Gastrocnemius medialis (tissue), 4 donors: ENCODE measurements around the gene GPATCH1. TPM values are rescaled to one million over a fixed set of nuclear protein-coding genes. Genes with fewer than 3 reads are reported as not detected.
A peak's percentile ranks its signal among the peaks of the same experiment; 100 is the strongest.

Experiments
- ATAC-seq, 2 donors: fragments of 150-250 bp; one replicate each; pipeline ENCODE4 v1.9.1; 2016
- DNase-seq, 2 donors: peaks; one replicate each; pipeline ENCODE4 v3.0.0-alpha.2; 2019
- H3K27ac ChIP-seq, 4 donors: fragments of 200-600 bp; sonication (generic); 1 replicate in 1 of 4; 2 replicates in 3 of 4; pipeline ENCODE4 v1.5.1; 2016 to 2018; ENCODE audit warnings: mild to moderate bottlenecking in 2 of 4, moderate library complexity in 1 of 4
- H3K27me3 ChIP-seq, 3 donors: fragments of 200-600 bp; sonication (generic) in 2 of 3; 1 replicate in 1 of 3; 2 replicates in 2 of 3; pipeline versions ENCODE4 v1.5.1 to v1.6.0; 2016 to 2019; ENCODE audit warnings: mild to moderate bottlenecking in 1 of 3, moderate library complexity in 1 of 3
- H3K36me3 ChIP-seq, 2 donors: fragments of 200-600 bp; sonication (generic) in 1 of 2; one replicate each; pipeline ENCODE4 v1.5.1; 2017 to 2018
- H3K4me1 ChIP-seq, 2 donors: fragments of 200-600 bp; sonication (generic) in 1 of 2; one replicate each; pipeline ENCODE4 v1.5.1; 2016 to 2017; ENCODE audit warnings: mild to moderate bottlenecking in 2 of 2
- H3K4me3 ChIP-seq, 4 donors: fragments of 200-600 bp; sonication (generic) in 3 of 4; 1 replicate in 1 of 4; 2 replicates in 3 of 4; pipeline ENCODE4 v1.5.1; 2016 to 2019; ENCODE audit warnings: mild to moderate bottlenecking in 2 of 4
- H3K9me3 ChIP-seq, 3 donors: fragments of 200-600 bp; sonication (generic) in 2 of 3; 1 replicate in 1 of 3; 2 replicates in 2 of 3; pipeline ENCODE4 v1.5.1; 2016 to 2019
- POLR2A ChIP-seq, 2 donors: fragments of 450-650 bp; IDR thresholded peaks; one replicate each; pipeline ENCODE4 v1.6.1; 2017; ENCODE audit warnings: antibody characterized with exemption in 2 of 2, mild to moderate bottlenecking in 2 of 2, moderate library complexity in 2 of 2
- in situ Hi-C, 4 donors: fragments of 200-750 bp; cut with MboI; loops; one replicate each; pipeline versions ENCODE4 v1.15.0 to v1.8.0; 2017; ENCODE audit warnings: low sequenced_read_pairs in 4 of 4
- intact Hi-C: fragments of 100-400 bp; cut with DNase I; formaldehyde crosslinking; loops from one replicate; pipeline ENCODE4 v1.15.1; 2023; ENCODE audit warnings: low total_unique reads
- total RNA-seq, 4 donors: library from RNA; depleted of rRNA; stranded (reverse); fragments of >200 nt; gene quantifications; one replicate each; pipeline versions ENCODE4 v1.1.0 to v1.2.3, GENCODE V29; 2016
- TF ChIP-seq, protein P1 (sequence below), 5 experiments: fragments of 450-650 bp in 3 of 5; fragments of 200-600 bp in 2 of 5; sonication (generic) in 2 of 5; IDR thresholded peaks in 4 of 5; conservative IDR thresholded peaks in 1 of 5; 1 replicate in 4 of 5; 2 replicates in 1 of 5; pipeline ENCODE4 v1.5.1; 2016 to 2019; ENCODE audit warnings: antibody characterized with exemption in 5 of 5, mild to moderate bottlenecking in 3 of 5, moderate library complexity in 3 of 5

Gene GPATCH1
- total RNA-seq, 4 donors from 2014 or later, result 2.2 to 5.3 (median 4.6) TPM

DNA sequence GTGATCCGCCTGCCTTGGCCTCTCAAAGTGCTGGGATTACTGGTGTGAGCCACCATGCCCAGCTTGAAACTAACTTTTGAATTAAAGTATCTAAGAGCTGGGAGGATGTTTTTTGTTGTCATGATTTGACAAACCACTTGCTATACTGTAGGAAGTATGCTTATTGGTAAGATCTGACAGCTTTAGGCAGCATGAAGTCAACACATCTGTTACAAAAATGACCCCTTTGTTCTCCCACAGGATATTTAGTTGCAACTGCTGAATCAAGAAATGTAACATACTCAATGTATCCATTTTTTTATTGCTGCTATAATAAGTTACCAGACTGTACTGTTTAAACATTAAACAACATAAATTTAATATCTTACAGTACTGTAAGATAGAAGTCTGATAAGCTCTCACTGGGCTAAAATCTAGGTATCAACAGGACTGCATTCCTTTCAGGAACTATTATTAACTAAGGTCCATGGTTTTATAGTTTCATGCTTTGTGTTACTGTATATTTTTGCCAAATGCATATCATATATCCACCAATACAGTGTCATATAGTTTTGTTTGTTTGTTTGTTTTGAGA lies 90.3 kb downstream of the GPATCH1 start:
- H3K36me3 ChIP-seq, result no peaks in the 10 kb centered on the region
- H3K4me1 ChIP-seq, result peaks cover 12 to 18% of the 10 kb centered on the region in 2 donors
- DNase-seq (no peak), ATAC-seq (no peak)
- no peaks in the 10 kb centered on the region for H3K27me3 ChIP-seq
- H3K4me3 ChIP-seq, result no peak overlapping the region
- in situ Hi-C loops (no loop called here), intact Hi-C loops (loop anchor here (10.0 kb wide), 1 partner anchor 1503 kb away; the partner anchor contains the start of genes SCGB2B2 and ZNF302)
- no peaks in the 10 kb centered on the region for H3K9me3 ChIP-seq
- TF ChIP-seq POLR2A (IDR thresholded peaks at IDR 0.05), result no peak
- TF ChIP-seq, protein P1, sequence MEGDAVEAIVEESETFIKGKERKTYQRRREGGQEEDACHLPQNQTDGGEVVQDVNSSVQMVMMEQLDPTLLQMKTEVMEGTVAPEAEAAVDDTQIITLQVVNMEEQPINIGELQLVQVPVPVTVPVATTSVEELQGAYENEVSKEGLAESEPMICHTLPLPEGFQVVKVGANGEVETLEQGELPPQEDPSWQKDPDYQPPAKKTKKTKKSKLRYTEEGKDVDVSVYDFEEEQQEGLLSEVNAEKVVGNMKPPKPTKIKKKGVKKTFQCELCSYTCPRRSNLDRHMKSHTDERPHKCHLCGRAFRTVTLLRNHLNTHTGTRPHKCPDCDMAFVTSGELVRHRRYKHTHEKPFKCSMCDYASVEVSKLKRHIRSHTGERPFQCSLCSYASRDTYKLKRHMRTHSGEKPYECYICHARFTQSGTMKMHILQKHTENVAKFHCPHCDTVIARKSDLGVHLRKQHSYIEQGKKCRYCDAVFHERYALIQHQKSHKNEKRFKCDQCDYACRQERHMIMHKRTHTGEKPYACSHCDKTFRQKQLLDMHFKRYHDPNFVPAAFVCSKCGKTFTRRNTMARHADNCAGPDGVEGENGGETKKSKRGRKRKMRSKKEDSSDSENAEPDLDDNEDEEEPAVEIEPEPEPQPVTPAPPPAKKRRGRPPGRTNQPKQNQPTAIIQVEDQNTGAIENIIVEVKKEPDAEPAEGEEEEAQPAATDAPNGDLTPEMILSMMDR (IDR thresholded peaks at IDR 0.05 in 4 of 5, conservative IDR thresholded peaks at IDR 0.05 in 1 of 5), result no peak
- H3K27ac ChIP-seq, result no peak overlapping the region

DNA sequence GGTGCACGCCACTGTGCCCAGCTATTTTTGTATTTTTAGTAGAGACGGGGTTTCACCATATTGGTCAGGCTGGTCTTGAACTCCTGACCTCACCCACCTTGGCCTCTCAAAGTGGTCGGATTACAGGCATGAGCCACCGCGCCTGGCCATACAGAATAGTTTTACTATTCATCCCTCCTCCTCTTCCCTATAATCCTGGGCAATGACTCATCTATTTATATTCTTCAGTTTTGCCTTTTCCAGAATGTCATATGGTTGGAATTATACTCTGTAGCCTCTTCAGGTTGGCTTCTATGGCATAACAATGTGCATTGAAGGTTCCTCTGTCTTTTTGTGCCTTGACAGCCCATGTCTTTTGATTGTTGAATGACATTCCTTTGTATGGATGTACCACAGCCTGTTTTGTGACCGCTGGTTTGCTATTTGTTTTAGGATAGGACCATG lies 91.0 kb downstream of the GPATCH1 start:
- TF ChIP-seq, protein P1 (IDR thresholded peaks at IDR 0.05 in 4 of 5, conservative IDR thresholded peaks at IDR 0.05 in 1 of 5), result no peak
- TF ChIP-seq POLR2A (IDR thresholded peaks at IDR 0.05), result no peak
- ATAC-seq (no peak), DNase-seq (no peak)
- in situ Hi-C loops, result no loop called here
- no peaks in the 10 kb centered on the region for H3K36me3 ChIP-seq
- H3K4me1 ChIP-seq, result peaks cover 12 to 18% of the 10 kb centered on the region in 2 donors
- H3K4me3 ChIP-seq, result no peak overlapping the region
- no peaks in the 10 kb centered on the region for H3K27me3 ChIP-seq
- no peak overlapping the region for H3K27ac ChIP-seq
- H3K9me3 ChIP-seq, result no peaks in the 10 kb centered on the region
- intact Hi-C loops, result loop anchor here (10.0 kb wide), 1 partner anchor 1503 kb away; the partner anchor contains the start of genes SCGB2B2 and ZNF302

DNA sequence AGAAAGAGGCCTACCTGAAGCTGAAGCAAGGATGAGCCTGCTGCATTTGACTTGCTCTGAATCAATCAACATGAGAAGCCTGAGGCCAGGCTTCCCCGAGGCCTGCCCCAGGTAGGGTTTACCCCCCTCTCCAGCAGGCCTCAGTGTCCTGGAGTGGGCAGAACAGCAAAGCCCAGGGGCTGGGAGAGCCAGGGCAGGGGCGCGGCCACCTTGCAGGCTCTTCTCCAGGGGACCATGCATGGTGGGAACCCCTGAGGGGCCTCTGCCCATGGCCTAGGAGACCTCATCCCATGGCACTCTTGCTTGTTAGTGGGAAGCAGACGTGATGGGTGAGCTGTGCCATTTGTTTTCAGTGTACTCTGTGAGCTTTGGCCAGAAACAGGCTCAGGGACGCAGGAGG lies 93.2 kb downstream of the GPATCH1 start:
- in situ Hi-C loops, result no loop called here
- intact Hi-C loops, result loop anchor here (10.0 kb wide), 1 partner anchor 1501 kb away; the partner anchor contains the start of genes SCGB2B2 and ZNF302
- TF ChIP-seq POLR2A (IDR thresholded peaks at IDR 0.05), result no peak
- TF ChIP-seq, protein P1 (IDR thresholded peaks at IDR 0.05 in 4 of 5, conservative IDR thresholded peaks at IDR 0.05 in 1 of 5), result no peak
- Histone ChIP-seq H3K27me3 (no peaks in the 10 kb centered on the region), H3K36me3 (no peaks in the 10 kb centered on the region), H3K4me1 (peaks cover 17 to 29% of the 10 kb centered on the region in 2 donors), H3K27ac (no peak overlapping the region), H3K4me3 (no peak overlapping the region), H3K9me3 (no peaks in the 10 kb centered on the region)
- ATAC-seq (no peak), DNase-seq (no peak)

DNA sequence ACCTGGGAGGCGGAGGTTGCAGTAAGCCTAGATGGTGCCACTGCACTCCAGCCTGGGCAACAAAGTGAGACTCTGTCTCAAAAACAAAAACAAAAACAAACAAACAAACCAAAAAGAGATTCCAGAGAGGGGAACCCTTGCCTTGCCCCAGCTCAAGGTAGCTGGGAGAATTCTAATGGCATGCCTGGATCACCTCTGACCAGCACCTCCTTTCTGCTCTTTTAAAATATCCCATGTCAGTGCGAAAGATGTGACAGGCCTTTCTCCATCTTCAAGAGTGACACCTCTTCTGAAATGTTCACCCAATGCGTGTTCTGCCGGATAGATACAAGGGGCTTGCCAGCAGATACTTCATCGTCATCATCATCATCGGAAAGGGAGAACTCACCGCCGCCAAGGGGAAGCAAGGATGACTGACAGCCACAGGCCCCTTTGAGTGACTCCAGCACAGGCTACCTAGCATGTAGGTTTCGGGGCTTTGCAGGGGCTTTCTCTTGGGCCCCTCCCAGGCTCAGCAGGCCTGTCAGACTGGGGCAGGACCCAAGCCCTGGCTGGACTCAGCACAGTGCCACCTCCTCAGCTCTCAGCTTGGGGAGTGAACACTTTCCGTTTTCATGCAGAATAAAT lies 94.3 kb downstream of the GPATCH1 start:
- no peaks in the 10 kb centered on the region for H3K9me3 ChIP-seq
- in situ Hi-C loops (no loop called here), intact Hi-C loops (loop anchor here (5.0 to 10.0 kb wide), 3 partner anchors 127 to 1500 kb away; partner anchors contain the start of genes CEBPA, CEP89, FAAP24 and SCGB2B2)
- peak overlapping the region in 3 of 4 donors; percentile 77 to 91 (median 78) for H3K4me3 ChIP-seq
- no peaks in the 10 kb centered on the region for H3K36me3 ChIP-seq
- DNase-seq (no peak), ATAC-seq (no peak)
- no peaks in the 10 kb centered on the region for H3K27me3 ChIP-seq
- H3K4me1 ChIP-seq, result peaks cover 17 to 29% of the 10 kb centered on the region in 2 donors
- peak overlapping the region in 1 of 4 donors; percentile 97 for H3K27ac ChIP-seq
- no peak for TF ChIP-seq POLR2A (IDR thresholded peaks at IDR 0.05)
- TF ChIP-seq, protein P1 (IDR thresholded peaks at IDR 0.05 in 4 of 5, conservative IDR thresholded peaks at IDR 0.05 in 1 of 5), result no peak
